NCI-H2107 treated with DMSO at 0.1 percent for 48 hours (cell line): Measurements from ENCODE around the gene SAMD4A.

Experiments used
- DNase-seq: peaks from one replicate; lab custom pipeline; 2025; ENCODE audit not compliant: unreplicated experiment; lab: John Stamatoyannopoulos, UW

Gene SAMD4A, protein sequence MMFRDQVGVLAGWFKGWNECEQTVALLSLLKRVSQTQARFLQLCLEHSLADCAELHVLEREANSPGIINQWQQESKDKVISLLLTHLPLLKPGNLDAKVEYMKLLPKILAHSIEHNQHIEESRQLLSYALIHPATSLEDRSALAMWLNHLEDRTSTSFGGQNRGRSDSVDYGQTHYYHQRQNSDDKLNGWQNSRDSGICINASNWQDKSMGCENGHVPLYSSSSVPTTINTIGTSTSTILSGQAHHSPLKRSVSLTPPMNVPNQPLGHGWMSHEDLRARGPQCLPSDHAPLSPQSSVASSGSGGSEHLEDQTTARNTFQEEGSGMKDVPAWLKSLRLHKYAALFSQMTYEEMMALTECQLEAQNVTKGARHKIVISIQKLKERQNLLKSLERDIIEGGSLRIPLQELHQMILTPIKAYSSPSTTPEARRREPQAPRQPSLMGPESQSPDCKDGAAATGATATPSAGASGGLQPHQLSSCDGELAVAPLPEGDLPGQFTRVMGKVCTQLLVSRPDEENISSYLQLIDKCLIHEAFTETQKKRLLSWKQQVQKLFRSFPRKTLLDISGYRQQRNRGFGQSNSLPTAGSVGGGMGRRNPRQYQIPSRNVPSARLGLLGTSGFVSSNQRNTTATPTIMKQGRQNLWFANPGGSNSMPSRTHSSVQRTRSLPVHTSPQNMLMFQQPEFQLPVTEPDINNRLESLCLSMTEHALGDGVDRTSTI

DNA sequence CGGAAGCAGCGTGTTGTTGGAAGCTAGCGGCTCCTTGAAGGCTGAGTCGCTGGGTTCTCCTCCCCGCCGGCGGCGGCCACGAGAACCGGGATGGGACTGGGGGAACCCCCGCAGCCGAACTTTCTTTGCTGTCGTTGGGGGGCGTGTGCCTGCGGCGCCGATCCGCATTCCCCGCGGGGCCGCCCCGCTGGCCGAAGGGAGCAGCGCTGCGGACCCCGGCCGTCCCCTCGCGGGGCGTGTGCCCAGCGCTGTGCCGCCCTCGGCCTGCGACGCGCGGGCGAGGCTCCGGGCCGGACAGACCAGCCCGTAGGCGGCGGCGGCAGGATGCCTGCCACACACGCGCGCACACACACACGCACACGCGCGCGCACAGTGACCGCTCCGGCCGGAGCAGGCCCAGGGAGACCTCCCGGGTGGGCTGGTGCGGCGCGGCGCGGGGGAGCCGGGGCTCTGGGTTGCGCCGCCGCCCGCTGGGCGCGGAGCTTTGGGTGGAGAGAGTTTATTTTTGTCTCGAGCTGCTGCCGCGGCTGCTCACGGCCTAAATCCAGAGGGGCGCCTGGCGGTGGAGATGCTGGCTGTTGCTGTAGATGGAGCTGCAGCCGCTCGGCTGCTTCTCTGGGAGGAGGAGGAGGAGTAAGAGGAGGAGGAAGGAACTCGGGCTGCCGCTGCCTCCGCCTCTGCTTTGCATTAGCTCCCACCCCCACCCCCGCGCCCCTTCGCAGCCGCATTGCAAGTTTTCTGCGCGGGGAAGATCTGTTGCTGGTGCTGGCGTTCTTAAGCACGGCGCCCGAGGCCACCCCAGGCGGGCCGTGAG lies at the start of gene SAMD4A:
Gene SAMD4A (plus strand): TSS at position 719 of the 814 bp plus-strand sequence. CDS start 789 bp downstream, outside the sequence.
- DNase-seq = peak; percentile 18

DNA sequence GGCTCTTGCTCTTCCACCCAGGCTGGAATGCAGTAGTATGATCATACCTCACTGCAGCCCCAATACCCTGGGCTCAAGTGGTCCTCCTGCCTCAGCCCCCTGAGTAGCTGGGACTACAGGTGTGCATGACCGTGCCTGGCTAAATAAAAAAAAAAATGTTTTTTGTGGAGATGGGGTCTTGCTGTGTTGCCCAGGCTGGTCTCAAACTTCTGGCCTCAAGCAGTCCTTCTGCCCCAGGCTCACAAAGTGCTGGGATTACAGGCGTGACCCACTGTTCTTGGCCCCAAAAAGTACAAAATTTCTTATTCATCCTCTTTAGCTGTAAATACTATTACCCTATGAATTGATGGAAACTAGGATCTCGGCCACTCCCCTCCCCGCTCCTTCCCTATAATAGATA lies 42.5 kb upstream of the SAMD4A start:
- DNase-seq = no peak

DNA sequence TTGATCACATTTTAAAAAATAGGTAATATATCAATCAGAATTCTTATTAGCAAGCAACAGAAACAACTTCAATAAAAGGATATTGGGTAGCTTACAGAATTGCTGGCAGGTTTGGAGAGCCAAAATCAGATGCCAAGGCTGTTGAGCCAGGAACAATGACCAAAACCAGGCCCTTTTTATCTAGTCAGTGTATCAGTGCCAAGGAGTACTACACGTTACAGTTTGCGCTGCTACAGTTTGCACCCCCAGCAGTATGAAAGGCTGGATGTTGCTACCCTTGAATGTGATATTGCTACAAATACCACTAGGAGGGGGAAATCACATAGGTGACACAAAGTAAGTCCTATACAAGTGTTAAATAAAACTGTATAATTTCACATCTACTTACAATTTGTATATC lies 38.0 kb upstream of the SAMD4A start:
- no peak for DNase-seq

DNA sequence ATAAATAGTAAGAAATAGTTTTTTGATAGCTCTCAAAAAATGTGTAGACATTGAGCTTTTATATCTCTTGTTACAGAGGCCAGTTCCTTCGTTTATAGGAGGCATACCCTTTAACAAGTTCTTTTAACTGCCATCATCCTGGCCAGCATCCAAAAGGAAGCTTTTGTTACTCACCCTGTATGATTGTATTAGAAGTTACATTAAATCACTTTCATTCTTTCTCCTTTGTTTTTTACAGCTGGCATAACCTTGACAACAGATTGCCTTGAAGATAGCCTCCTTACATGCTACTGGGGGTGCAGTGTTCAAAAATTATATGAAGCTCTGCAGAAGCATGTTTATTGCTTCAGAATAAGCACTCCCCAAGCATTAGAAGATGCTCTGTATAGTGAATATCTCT lies 37.1 kb upstream of the SAMD4A start:
- no peak for DNase-seq

DNA sequence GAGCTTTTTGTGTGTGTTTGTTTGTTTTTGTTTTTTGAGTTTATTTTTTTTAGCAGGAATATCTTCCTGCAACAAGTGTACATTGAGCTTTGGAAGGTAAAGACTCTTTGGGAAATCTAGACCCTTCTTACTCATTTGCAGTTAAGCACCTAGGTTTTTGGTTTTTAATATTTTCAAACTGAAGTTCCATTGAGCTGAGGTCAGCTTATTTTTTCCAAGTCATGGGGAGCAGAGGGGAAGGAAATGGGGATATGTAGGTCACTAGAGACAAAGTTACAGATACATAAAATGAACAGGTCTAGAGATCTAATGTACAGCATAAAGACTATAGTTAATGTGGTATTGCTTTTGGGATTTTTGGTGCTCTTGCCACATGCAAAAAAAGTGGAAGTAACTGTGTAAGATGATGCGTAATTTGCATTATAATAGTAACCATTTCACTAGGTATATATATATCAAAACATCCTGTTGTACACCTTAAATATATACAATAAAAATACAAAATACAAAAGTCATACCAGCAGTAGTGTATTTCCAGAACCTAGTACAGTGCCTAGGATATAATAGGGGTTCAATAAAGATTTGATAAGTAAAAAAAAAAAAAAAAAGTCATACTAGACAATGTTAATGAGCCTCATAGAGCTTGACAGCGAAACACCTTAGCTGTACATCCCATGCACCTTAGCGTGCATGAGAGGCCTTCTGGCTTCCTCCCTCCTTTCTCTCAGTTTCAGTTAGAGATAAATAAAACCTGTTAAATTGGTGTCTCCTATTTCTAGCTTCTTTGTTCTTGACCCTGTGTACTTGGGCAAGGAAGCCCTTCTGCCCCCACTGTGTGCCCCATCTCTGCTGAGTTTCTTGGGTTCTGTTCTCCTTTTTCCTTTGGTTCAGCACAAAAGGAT lies 34.6 kb upstream of the SAMD4A start:
- no peak for DNase-seq

DNA sequence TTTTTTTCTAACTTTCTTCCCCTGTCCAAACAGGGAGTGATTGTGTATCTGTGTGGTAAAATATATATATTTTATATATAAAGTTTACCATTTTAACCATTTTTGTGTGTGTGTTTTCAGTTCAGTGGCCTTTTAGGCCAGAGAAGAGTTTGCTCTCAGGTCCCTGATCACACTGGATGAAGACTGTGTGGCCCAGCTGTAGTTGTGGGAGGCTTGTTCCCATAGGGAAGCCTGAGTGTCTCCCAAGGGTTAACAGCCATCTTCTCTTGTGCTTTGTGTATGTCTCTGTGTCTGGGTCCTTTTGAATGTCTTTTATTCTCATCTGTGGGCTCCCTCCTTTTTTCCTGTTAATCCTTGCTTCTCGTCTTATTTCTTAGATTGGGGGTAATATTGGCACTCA lies 33.8 kb upstream of the SAMD4A start:
- DNase-seq = no peak

DNA sequence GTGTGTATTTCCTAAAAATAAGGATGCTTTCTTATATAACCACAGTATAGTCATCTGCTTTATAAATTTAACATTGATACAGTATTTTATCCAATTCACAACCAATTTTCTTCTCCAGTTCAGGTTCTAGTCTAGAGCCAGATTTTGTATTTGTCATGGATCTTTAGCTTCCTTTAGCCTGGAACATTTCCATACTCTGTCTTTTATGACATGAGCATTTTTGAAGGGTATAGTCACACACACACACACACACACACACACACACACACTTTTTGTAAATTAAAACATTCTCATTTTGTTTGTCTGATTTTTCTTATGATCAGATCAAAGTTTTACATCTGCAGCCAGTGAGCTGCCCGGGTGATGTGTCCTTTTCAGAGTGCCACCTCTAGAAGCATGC lies 31.8 kb upstream of the SAMD4A start:
- DNase-seq = no peak

DNA sequence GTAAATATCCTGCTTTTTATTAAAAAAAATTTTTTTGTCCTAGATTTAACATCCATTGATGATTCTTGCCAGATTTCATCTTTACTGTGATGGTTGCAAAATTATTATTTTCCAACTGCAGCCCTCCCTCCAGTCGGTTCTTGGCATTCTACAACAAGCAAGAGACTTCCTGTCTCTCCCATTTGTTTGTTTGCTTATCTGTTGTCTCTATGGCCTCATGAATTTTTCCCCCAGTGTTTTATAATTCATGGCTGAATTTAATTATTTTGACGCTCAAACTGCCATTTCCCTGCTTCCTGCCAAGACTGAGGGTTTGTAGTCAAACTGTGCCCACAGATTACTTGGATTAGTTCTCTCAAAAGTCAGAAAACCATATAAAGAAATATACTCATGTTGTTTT lies 31.3 kb upstream of the SAMD4A start:
- DNase-seq = no peak

DNA sequence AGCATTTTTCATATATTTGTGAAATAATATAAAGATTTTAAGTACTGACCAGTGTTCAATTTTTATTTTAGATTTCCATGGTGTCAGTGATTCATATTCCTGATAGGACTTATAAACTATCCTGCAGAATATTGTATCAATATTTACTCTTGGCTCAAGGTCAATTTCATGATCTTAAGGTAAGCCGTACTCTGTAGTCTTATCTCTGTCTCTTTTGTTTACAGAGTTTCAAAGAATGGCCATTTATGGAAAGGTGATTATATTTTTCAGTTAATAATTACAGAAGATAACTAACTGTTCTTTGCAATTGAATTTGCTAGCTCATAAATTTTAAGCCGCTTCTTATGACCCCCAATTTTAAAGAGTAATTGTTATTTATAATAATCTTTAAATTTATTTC lies 29.3 kb upstream of the SAMD4A start:
- no peak for DNase-seq

DNA sequence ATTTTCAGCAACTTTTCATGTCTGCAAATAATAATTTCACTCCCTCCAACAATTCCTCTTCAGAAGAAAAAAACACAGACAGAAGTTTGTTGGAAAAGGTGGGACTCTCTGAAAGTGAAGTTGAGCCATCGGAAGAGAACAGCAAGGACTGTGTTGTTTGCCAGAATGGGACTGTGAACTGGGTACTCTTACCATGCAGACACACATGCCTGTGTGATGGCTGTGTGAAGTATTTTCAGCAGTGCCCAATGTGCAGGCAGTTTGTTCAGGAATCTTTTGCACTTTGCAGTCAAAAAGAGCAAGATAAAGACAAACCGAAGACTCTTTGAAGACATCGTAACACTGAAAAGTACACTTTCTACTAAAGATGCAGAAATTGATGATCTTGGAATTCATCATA lies 28.9 kb upstream of the SAMD4A start:
- DNase-seq = no peak

DNA sequence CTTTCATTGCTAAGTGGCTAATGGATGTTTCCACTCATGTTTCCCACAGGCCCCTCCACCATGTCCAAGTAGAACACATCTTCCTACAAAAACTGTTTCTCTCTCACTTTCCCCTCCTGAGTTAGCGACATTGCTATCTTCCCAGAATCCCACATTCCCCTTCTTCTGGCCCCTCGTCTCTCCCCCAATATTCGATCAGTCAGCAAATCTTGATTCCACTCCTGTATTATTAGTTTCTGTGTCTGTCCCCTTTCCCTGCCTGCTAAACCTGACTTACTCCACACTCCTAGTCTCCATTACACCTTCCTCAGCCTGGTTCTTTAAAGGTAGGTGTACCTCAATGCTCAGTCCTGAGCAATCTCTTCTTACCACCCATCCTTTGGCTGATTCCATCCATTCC lies 19.3 kb upstream of the SAMD4A start:
- no peak for DNase-seq

DNA sequence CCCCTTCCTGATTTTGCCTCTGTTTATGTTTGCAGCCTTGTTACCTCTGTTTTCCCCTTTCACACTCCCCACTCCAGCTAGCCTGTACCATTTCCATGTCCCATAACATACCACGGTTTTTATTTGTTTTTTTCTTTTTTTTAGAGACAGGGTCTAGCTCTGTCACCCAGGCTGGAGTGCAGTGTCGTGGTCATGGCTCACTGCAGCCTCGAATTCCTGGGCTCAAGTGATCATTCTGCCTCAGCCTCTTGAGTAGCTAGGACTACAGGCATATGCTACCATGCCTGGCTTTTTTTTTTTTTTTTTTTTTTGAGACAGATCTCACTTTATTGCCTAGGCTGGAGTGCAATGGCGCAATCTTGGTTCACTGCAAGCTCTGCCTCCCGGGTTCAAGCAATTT lies 18.4 kb upstream of the SAMD4A start:
- DNase-seq = no peak

DNA sequence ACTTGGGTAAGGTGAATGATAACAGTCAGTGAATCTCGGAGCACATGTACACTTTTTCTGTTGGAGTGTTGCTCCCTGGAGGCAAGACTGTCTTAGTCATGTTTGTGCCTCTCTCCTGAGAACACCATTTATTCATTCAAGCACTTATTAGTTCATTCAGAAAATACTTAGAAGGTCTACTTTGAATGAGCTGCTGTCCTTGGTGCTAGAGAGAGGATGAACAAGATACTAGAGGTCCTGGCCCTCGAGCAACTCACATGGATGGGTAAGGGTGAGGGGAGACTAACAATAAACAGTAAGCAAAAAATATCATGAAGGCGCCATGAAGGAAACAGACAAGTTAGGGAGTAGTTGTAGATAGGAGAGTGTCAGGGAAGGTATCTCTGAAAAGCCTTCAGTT lies 17.1 kb upstream of the SAMD4A start:
- DNase-seq = no peak

DNA sequence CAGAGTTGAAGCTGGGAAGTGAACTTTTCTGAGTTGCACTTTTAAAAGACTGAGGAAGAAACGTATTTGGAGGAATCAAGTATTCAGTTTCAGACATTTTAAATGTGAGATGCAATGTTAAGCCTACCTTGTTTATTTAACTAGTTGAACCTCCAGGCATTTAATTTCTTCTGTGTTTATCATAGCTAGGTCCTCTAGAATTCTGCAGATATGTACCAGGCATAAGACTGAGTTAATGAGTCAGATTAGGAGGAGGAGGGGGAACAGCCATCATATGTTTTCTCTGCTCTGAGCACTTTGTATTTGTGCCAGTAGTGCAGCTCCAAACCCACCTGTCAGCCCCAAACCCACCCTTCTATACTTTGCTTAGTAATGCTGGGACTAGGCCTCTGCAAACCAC lies 16.4 kb upstream of the SAMD4A start:
- DNase-seq = no peak

DNA sequence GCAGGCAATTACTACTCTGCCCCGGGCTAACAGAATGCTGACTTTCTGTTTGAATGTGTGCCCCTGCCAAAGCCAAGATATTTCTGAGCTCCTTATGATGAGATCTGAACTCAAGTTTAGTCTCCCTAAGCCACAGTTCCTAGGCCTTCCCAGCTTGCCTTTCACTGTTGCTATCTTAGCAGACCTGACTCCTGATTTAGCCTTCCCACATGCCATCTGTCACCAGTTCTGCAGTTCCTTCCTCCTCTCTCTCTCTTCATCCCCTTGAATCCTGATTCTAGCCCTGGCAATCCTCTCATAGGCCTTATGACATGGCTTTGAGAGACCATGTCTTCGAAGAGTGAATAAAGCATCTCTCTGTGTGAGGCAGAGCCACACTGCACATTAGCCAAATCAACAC lies 12.5 kb upstream of the SAMD4A start:
- no peak for DNase-seq

DNA sequence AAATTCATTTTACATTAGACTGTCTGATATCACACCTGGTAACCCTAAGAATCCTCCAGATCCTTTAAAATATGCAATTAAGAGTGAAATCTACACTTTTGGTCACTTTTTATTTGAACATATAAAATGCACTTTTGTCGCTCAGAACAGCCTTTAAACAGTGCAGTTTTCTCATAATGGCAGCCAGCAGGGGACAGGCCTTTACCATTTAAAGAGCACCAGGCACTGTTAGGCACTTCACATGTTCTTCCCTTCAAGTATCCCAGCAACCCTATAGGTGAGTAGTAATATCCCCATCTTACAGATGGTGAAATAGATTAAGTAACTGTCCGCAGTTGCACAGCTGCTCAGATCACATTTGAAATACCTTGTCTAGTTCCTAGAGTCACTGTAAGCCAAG lies 11.3 kb upstream of the SAMD4A start:
- no peak for DNase-seq

DNA sequence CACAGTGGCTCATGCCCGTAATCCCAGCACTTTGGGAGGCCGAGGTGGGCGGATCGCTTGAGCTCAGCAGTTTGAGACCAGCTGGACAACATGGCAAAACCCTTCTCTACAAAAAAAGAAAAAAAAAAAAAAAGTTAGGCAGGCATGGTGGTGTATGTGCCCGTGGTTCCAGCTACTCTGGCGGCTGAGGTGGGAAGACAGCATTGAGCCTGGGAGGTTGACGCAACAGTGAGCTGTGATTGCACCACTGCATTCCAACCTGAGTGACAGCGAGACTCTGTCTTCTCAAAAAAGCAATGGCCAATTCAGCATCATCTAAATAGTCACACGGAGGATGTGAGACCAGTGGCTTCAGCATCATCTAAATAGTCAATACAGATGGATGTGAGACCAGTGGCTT lies 10.4 kb upstream of the SAMD4A start:
- DNase-seq = no peak

DNA sequence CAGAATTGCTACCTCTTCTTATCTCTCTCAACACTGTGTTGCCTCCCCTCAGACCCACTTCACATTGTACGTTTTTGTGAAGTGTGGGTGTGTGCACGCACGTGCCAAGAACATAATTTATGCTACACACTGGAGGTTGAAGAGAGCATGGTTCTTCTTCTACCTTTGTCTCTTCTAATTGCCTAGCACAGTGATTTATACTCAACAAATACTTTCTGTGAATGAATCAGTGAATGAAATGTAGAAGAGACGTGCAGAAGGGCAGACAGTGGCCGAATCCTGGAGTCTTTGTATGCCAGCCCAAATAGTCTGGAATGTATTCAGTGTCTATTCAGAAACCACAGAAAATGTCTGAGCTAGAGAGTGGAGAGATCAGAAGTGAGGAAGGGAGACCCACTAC lies 4.6 kb upstream of the SAMD4A start:
- no peak for DNase-seq

DNA sequence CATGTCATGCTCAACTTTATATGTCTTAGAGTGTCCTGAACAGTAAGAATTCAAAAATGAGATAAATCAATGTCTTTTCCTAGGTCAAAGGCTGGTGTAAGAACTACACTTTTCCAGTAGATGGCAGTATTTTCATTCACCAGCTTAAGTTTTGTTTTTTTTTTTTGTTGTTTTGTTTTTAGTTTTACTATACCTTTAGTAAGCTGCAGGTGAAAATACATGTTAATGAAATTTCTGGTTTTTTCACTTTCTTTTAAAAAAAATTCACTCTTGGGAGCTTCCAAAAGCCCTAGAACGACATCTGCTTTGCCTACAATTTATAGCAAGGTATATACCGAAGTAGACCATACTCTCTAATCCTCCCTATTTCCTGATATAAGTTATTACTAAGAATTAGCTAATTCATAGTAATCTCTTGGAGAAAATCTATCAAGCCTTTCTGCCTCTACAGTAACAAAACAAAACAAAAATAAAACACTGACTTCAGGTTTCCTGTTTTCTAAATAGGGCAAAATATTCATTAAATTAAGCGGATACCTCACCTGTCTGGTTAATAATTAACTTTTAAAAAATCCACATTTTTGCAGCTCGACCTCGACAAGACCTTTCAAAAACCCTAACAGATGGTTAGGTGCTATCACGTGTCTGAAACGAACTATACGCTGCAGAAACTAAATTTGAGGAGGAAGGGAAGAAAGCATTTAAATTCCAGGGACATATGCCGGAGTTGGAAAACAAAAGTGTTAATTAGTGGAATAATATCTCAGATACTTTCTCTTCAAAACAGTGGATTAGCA lies 2.7 kb upstream of the SAMD4A start:
- DNase-seq = peak; percentile 83
